H1 (cell line): Measurements from ENCODE around the gene MYBPHL. TPM values are rescaled to one million over a fixed set of nuclear protein-coding genes. Genes with fewer than 3 reads are reported as not detected.

Source experiments
- CTCF ChIA-PET: fragments of 300-600 bp; sonication (Branson Sonifier 250); formaldehyde crosslinking; loops from one replicate; lab custom pipeline; 2021; ENCODE audit not compliant: partially characterized antibody; lab: Charles Lee
- POLR2A ChIA-PET: fragments of 300-600 bp; sonication (Branson Sonifier 250); formaldehyde crosslinking; loops from one replicate; lab custom pipeline; 2021; ENCODE audit warnings: inconsistent platforms; ENCODE audit not compliant: partially characterized antibody; lab: Charles Lee
- DNase-seq, 2 experiments: peaks; one replicate each; pipeline versions ENCODE4 v3.0.0 to v3.0.0-alpha.2; 2010 to 2022; ENCODE audit warnings: low spot score in 2 of 2, low read depth in 1 of 2, mixed read lengths in 1 of 2
- FAIRE-seq: peaks from 2 replicates; lab custom pipeline; 2011; peaks lifted over from hg19 to GRCh38; lab: Jason Lieb, UNC
- H2AFZ ChIP-seq: 2 replicates; pipeline ENCODE4 v1.8.1; 2012; ENCODE audit warnings: low read length, inconsistent platforms
- H2AK5ac ChIP-seq: 2 replicates; pipeline ENCODE4 v1.6.1; 2013; ENCODE audit warnings: low read depth, low read length
- H2BK120ac ChIP-seq: replicated peaks from 2 replicates; pipeline ENCODE3; 2013; ENCODE audit warnings: low read depth, low read length, inconsistent platforms
- H2BK12ac ChIP-seq: 2 replicates; pipeline ENCODE4 v1.6.1; 2013; ENCODE audit warnings: low read depth, low read length
- H2BK15ac ChIP-seq: 2 replicates; pipeline ENCODE4 v1.6.1; 2013; ENCODE audit warnings: low read length
- H2BK20ac ChIP-seq: 2 replicates; pipeline ENCODE4 v1.6.1; 2013; ENCODE audit warnings: low read length
- H2BK5ac ChIP-seq: 2 replicates; pipeline ENCODE4 v1.6.1; 2013; ENCODE audit warnings: low read depth, low read length
- H3K14ac ChIP-seq: 2 replicates; pipeline ENCODE4 v1.6.1; 2013; ENCODE audit warnings: inconsistent platforms; ENCODE audit not compliant: insufficient read length
- H3K18ac ChIP-seq: 2 replicates; pipeline ENCODE4 v1.6.1; 2013; ENCODE audit warnings: low read length; ENCODE audit errors: extremely low read depth
- H3K23ac ChIP-seq: 2 replicates; pipeline ENCODE4 v1.6.1; 2013; ENCODE audit warnings: inconsistent platforms; ENCODE audit not compliant: insufficient read length
- H3K23me2 ChIP-seq: 2 replicates; pipeline ENCODE4 v1.6.1; 2013; ENCODE audit warnings: low read depth, low read length
- H3K27ac ChIP-seq: 2 replicates; pipeline ENCODE4 v1.6.1; 2011; ENCODE audit warnings: low read depth, low read length, inconsistent platforms
- H3K27me3 ChIP-seq, 4 experiments: replicated peaks in 1 of 4; 1 replicate in 1 of 4; 2 replicates in 3 of 4; pipeline versions ENCODE4 v1.6.1 to v1.8.1; 2011 to 2013; ENCODE audit warnings: low read length in 3 of 4, mild to moderate bottlenecking in 3 of 4, inconsistent platforms in 2 of 4, mixed read lengths in 2 of 4, moderate library complexity in 1 of 4; ENCODE audit not compliant: control insufficient read depth in 3 of 4, insufficient read depth in 3 of 4; ENCODE audit errors: extremely low read depth in 1 of 4
- H3K36me3 ChIP-seq, 4 experiments: 2 replicates each; pipeline versions ENCODE4 v1.6.1 to v1.8.1; 2011 to 2013; ENCODE audit warnings: mild to moderate bottlenecking in 4 of 4, low read length in 3 of 4, moderate library complexity in 2 of 4, control low read depth in 1 of 4, inconsistent platforms in 1 of 4; ENCODE audit not compliant: insufficient read depth in 4 of 4, control insufficient read depth in 2 of 4
- H3K4ac ChIP-seq: replicated peaks from 2 replicates; pipeline ENCODE3; 2013; ENCODE audit warnings: low read length, low read depth, mixed read lengths, inconsistent platforms; ENCODE audit not compliant: insufficient read length
- H3K4me1 ChIP-seq, 4 experiments: replicated peaks in 1 of 4; 1 replicate in 1 of 4; 2 replicates in 3 of 4; pipeline versions ENCODE4 v1.6.1 to v1.8.1; 2011 to 2013; ENCODE audit warnings: low read length in 3 of 4, inconsistent platforms in 2 of 4, mixed read lengths in 1 of 4; ENCODE audit not compliant: insufficient read depth in 4 of 4, control insufficient read depth in 3 of 4
- H3K4me2 ChIP-seq, 2 experiments: 2 replicates each; pipeline versions ENCODE4 v1.6.1 to v1.8.1; 2011 to 2013; ENCODE audit warnings: low read depth in 2 of 2, low read length in 2 of 2, control low read depth in 1 of 2, inconsistent platforms in 1 of 2, mild to moderate bottlenecking in 1 of 2; ENCODE audit not compliant: insufficient read depth in 1 of 2
- H3K4me3 ChIP-seq, 4 experiments: fragments of 200-600, 300-600 bp in 1 of 4; sonication (generic), shearing (Covaris generic), sonication (Bioruptor Twin) in 1 of 4; 2 replicates each; pipeline versions ENCODE4 v1.5.1 to v1.8.1; 2011 to 2016; ENCODE audit warnings: low read length in 4 of 4, low read depth in 3 of 4, control low read depth in 2 of 4, inconsistent platforms in 2 of 4, mild to moderate bottlenecking in 2 of 4, mixed read lengths in 1 of 4, moderate library complexity in 1 of 4; ENCODE audit not compliant: insufficient read depth in 2 of 4; ENCODE audit errors: extremely low read depth in 1 of 4
- H3K56ac ChIP-seq: replicated peaks from 2 replicates; pipeline ENCODE3; 2013; ENCODE audit warnings: low read depth, mild to moderate bottlenecking, mixed read lengths, low read length, inconsistent platforms; ENCODE audit not compliant: insufficient read length
- H3K79me1 ChIP-seq: 2 replicates; pipeline ENCODE4 v1.6.1; 2013; ENCODE audit warnings: low read depth, low read length, control low read depth
- H3K79me2 ChIP-seq, 2 experiments: 2 replicates each; pipeline versions ENCODE4 v1.6.1 to v1.8.1; 2012 to 2013; ENCODE audit warnings: low read length in 2 of 2, mild to moderate bottlenecking in 2 of 2, inconsistent platforms in 1 of 2; ENCODE audit not compliant: insufficient read depth in 2 of 2, control insufficient read depth in 1 of 2
- H3K9ac ChIP-seq, 4 experiments: replicated peaks in 1 of 4; 1 replicate in 1 of 4; 2 replicates in 3 of 4; pipeline versions ENCODE4 v1.6.1 to v1.8.1; 2011 to 2013; ENCODE audit warnings: low read depth in 3 of 4, low read length in 3 of 4, control low read depth in 2 of 4, mild to moderate bottlenecking in 2 of 4, moderate library complexity in 2 of 4, inconsistent platforms in 1 of 4; ENCODE audit errors: extremely low read depth in 1 of 4
- H3K9me3 ChIP-seq, 2 experiments: 2 replicates each; pipeline versions ENCODE4 v1.6.1 to v1.8.1; 2012 to 2013; ENCODE audit warnings: mild to moderate bottlenecking in 2 of 2, moderate library complexity in 2 of 2, control low read depth in 1 of 2, inconsistent platforms in 1 of 2, low read depth in 1 of 2, low read length in 1 of 2, mixed read lengths in 1 of 2; ENCODE audit not compliant: insufficient read depth in 2 of 2
- H4K20me1 ChIP-seq, 2 experiments: replicated peaks in 1 of 2; 2 replicates each; pipeline versions ENCODE3 to v1.8.1; 2011 to 2013; ENCODE audit warnings: inconsistent platforms in 2 of 2, low read length in 2 of 2, mild to moderate bottlenecking in 1 of 2; ENCODE audit not compliant: insufficient read depth in 2 of 2, control insufficient read depth in 1 of 2
- H4K5ac ChIP-seq: 2 replicates; pipeline ENCODE4 v1.6.1; 2013; ENCODE audit warnings: low read length, low read depth, mixed read lengths, inconsistent platforms; ENCODE audit not compliant: insufficient read length
- H4K8ac ChIP-seq: 2 replicates; pipeline ENCODE4 v1.8.0; 2013; ENCODE audit warnings: mild to moderate bottlenecking, moderate library complexity, low read length, inconsistent platforms; ENCODE audit not compliant: insufficient read depth; ENCODE audit errors: extremely low read depth
- H4K91ac ChIP-seq: replicated peaks from 2 replicates; pipeline ENCODE3; 2013; ENCODE audit warnings: low read length, mixed read lengths, inconsistent platforms; ENCODE audit not compliant: insufficient read length
- BRCA1 ChIP-seq: IDR thresholded peaks from 2 replicates; pipeline ENCODE4 v1.6.1; 2012; ENCODE audit warnings: low read depth, low read length, improper control_type of control experiment
- CTCF ChIP-seq, 3 experiments: IDR thresholded peaks; 1 replicate in 2 of 3; 2 replicates in 1 of 3; pipeline versions ENCODE4 v1.5.1 to v1.6.1; 2011; ENCODE audit warnings: low read length in 3 of 3, mild to moderate bottlenecking in 3 of 3, inconsistent platforms in 2 of 3, low read depth in 1 of 3, moderate library complexity in 1 of 3; ENCODE audit not compliant: insufficient read depth in 1 of 3; ENCODE audit errors: control extremely low read depth in 1 of 3
- EP300 ChIP-seq, 2 experiments: IDR thresholded peaks; 1 replicate in 1 of 2; 2 replicates in 1 of 2; pipeline ENCODE4 v1.6.1; 2011 to 2012; ENCODE audit warnings: low read depth in 2 of 2, low read length in 2 of 2, mild to moderate bottlenecking in 2 of 2, borderline replicate concordance in 1 of 2, inconsistent platforms in 1 of 2, moderate library complexity in 1 of 2
- KDM1A ChIP-seq: fragments of 200-600, 300-600 bp; sonication (generic); IDR thresholded peaks from 2 replicates; pipeline ENCODE4 v1.7.1; 2016; ENCODE audit warnings: mild to moderate bottlenecking, low read length, borderline replicate concordance
- POLR2AphosphoS5 ChIP-seq: IDR thresholded peaks from 2 replicates; pipeline ENCODE4 v1.6.1; 2011; ENCODE audit warnings: low read depth, low read length
- RBBP5 ChIP-seq: IDR thresholded peaks from 2 replicates; pipeline ENCODE4 v1.7.1; 2012; ENCODE audit warnings: low read depth, mild to moderate bottlenecking, inconsistent platforms, low read length, moderate library complexity, borderline replicate concordance
- RFX5 ChIP-seq: IDR thresholded peaks from 2 replicates; pipeline ENCODE4 v1.6.1; 2011; ENCODE audit warnings: low read depth, low read length, improper control_type of control experiment, borderline replicate concordance
- USF2 ChIP-seq: IDR thresholded peaks from 2 replicates; pipeline ENCODE4 v1.6.1; 2011; ENCODE audit warnings: low read length, improper control_type of control experiment
- WGBS, 2 experiments: shearing (Covaris generic) in 1 of 2; methylation state at CpG; one replicate each; pipeline versions ENCODE4 v1.1.6 to v1.1.7; 2013 to 2015; ENCODE audit warnings: low lambda C conversion rate in 2 of 2, mixed read lengths in 2 of 2, inconsistent platforms in 1 of 2, low coverage in 1 of 2, missing lambda C conversion rate in 1 of 2; ENCODE audit not compliant: insufficient replicate concordance in 2 of 2, insufficient coverage in 1 of 2, insufficient read length in 1 of 2; ENCODE audit errors: extremely low coverage in 1 of 2, missing lambda C conversion rate in 1 of 2; 5-methylcytosine and 5-hydroxymethylcytosine counted together
- polyA plus RNA-seq, 7 experiments: library from polyadenylated mRNA; depleted of rRNA in 3 of 7; stranded (reverse) in 5 of 7; unstranded in 2 of 7; fragments of >200 nt in 5 of 7; fragments of 200-250 nt in 2 of 7; gene quantifications; 1 replicate in 5 of 7; 2 replicates in 1 of 7; 4 replicates in 1 of 7; pipeline versions ENCODE4 v1.2.1 to v1.2.3, GENCODE V29; 2011 to 2013; ENCODE audit warnings: missing spikeins in 2 of 7, mixed read lengths in 2 of 7
- total RNA-seq: library from RNA; stranded (reverse); fragmentation: NEBNext Ultra II Directional; extraction: Animal tissue kit (Norgen Biotek cat#: 25700); gene quantifications from 2 replicates; pipeline ENCODE4 v1.2.1, GENCODE V29; 2021

The MYBPHL gene
- total and polyA plus RNA-seq, 2 of the 8 experiments (the other 6 are each of a cell fraction or from before 2014, with no cell fraction given) = 0.24 to 0.30 TPM

GRCh38 chr1:109279615-109280278 is 27.1 kb downstream of the MYBPHL start:
- Histone ChIP-seq H3K9me3 (no peaks in the 10 kb centered on the region), H3K14ac (no peak overlapping the region), H3K79me1 (peaks cover 7% of the 10 kb centered on the region), H2BK5ac (no peak overlapping the region), H3K18ac (no peak overlapping the region), H3K4me1 (peaks cover 10 to 16% (median 11%) of the 10 kb centered on the region in 4 experiments), H4K20me1 (no peaks in the 10 kb centered on the region), H3K36me3 (peaks cover 10 to 22% (median 16%) of the 10 kb centered on the region in 4 experiments; a peak in 6 of 8 replicates), H2BK20ac (no peak overlapping the region), H4K8ac (no peak overlapping the region; the same call in 1 of the 2 replicates), H4K5ac (no peak overlapping the region), H3K9ac (no peak overlapping the region), H3K4ac (no peak overlapping the region), H3K27ac (no peak overlapping the region), H3K56ac (no peak overlapping the region), H3K23ac (no peak overlapping the region), H4K91ac (no peak overlapping the region), H3K4me3 (no peak overlapping the region), H3K4me2 (no peak overlapping the region), H3K79me2 (peaks cover 0 to 16% of the 10 kb centered on the region in 2 experiments; a peak in 3 of 4 replicates), H2AK5ac (no peak overlapping the region), H3K23me2 (peaks cover 12% of the 10 kb centered on the region), H2BK12ac (no peak overlapping the region), H2AFZ (no peak overlapping the region), H2BK120ac (no peak overlapping the region), H2BK15ac (no peak overlapping the region), H3K27me3 (no peaks in the 10 kb centered on the region)
- DNase-seq (no peak), FAIRE-seq (no peak)
- CTCF ChIA-PET = interaction anchor here (0.6 to 5.2 kb wide), 13 partner anchors 15 to 253 kb away, joined by 3 to 113 read pairs (median 5); partner anchors contain the start of genes MYBPHL and SORT1
- WGBS, 2 experiments = 92% methylated on average over 5 of the region's 5 CpGs; no CpG with 5 or more reads in 1 of the 2 experiments
- POLR2A ChIA-PET = interaction anchor here (0.8 to 2.9 kb wide), 3 partner anchors 30 to 121 kb away, joined by 3 to 16 read pairs (median 7); partner anchors contain the start of genes CELSR2 and SORT1
- TF ChIP-seq CTCF (IDR thresholded peaks at IDR 0.05; ENCODE audit: control extremely low read depth in 1 of 3, insufficient read depth in 1 of 3, low read depth in 1 of 3, low read length in 3 of 3) = no peak
- no peak for TF ChIP-seq KDM1A
- no peak for TF ChIP-seq RFX5
- TF ChIP-seq BRCA1 = no peak
- no peak for TF ChIP-seq EP300 (IDR thresholded peaks at IDR 0.05; ENCODE audit: borderline replicate concordance in 1 of 2, low read depth in 2 of 2, low read length in 2 of 2)
- no peak for TF ChIP-seq USF2
- no peak for TF ChIP-seq POLR2AphosphoS5
- no peak for TF ChIP-seq RBBP5
